Measurements from ENCODE around the gene MYO5C. TPM values are rescaled to one million over a fixed set of nuclear protein-coding genes. Genes with fewer than 3 reads are reported as not detected.

MYO5C gene
- total and polyA plus RNA-seq, 2 of the 4 experiments (the other 2 are of a cell fraction) = under 0.01 to 0.03 TPM

- TF ChIP-seq SMC3 (IDR thresholded peaks at IDR 0.05; ENCODE audit: low read depth, low read length) (no peak), FOS (IDR thresholded peaks at IDR 0.05; ENCODE audit: low read depth, low read length) (no peak), NFE2L2 (IDR thresholded peaks at IDR 0.05; ENCODE audit: low read depth, low read length) (no peak), RCOR1 (IDR thresholded peaks at IDR 0.05; ENCODE audit: insufficient replicate concordance, low read length) (no peak), RAD21 (IDR thresholded peaks at IDR 0.05; ENCODE audit: low read length) (no peak), MXI1 (IDR thresholded peaks at IDR 0.05; ENCODE audit: borderline replicate concordance, low read depth, low read length) (no peak)
Measured at GRCh38 chr15:52233405-52233804, 62.2 kb downstream of the MYO5C start (continued).

GRCh38 chr15:52232327-52232726 is 63.3 kb downstream of the MYO5C start:
- Histone ChIP-seq H3K4ac (ENCODE audit: low read depth, low read length) (no peak overlapping the region), H3K56ac (ENCODE audit: extremely low read depth, insufficient read depth, low read length) (no peak overlapping the region), H4K91ac (ENCODE audit: insufficient read depth, low read depth, low read length) (no peak overlapping the region), H2AFZ (replicated peaks; ENCODE audit: low read length, poor library complexity) (no peak overlapping the region), H3K27ac (ENCODE audit: insufficient read depth, low read length) (no peak overlapping the region), H3K4me3 (ENCODE audit: insufficient read depth, low read depth, low read length) (no peak overlapping the region), H3K23ac (ENCODE audit: low read depth, low read length) (no peak overlapping the region; the same call in 1 of the 2 replicates), H3K18ac (ENCODE audit: low read depth, low read length) (no peak overlapping the region), H4K5ac (ENCODE audit: low read depth, low read length) (no peak overlapping the region), H3K9me3 (ENCODE audit: control insufficient read depth, insufficient read depth, low read length) (no peaks in the 10 kb centered on the region), H3K36me3 (ENCODE audit: control insufficient read depth, insufficient read depth, low read length) (no peaks in the 10 kb centered on the region), H3K9ac (ENCODE audit: low read depth, low read length) (no peak overlapping the region), H3K14ac (replicated peaks; ENCODE audit: low read depth, low read length) (no peak overlapping the region), H2BK5ac (ENCODE audit: low read depth, low read length, poor library complexity, severe bottlenecking) (no peak overlapping the region), H3K9me1 (ENCODE audit: insufficient read depth, low read length) (peaks cover 3% of the 10 kb centered on the region), H2AK5ac (ENCODE audit: low read depth, low read length) (no peak overlapping the region), H4K8ac (ENCODE audit: low read depth in 2 of 2, low read length in 2 of 2) (no peak overlapping the region), H4K20me1 (ENCODE audit: insufficient read depth, low read length) (no peaks in the 10 kb centered on the region), H3K4me2 (ENCODE audit: low read depth, low read length) (no peak overlapping the region; the same call in 1 of the 2 replicates), H2BK120ac (ENCODE audit: low read depth, low read length) (no peak overlapping the region), H3K4me1 (ENCODE audit: control insufficient read depth, insufficient read depth, low read length) (peaks cover 5% of the 10 kb centered on the region), H2BK15ac (ENCODE audit: low read depth, low read length) (no peak overlapping the region), H3K79me1 (ENCODE audit: low read depth in 1 of 2, low read length in 2 of 2) (no peaks in the 10 kb centered on the region), H3K27me3 (ENCODE audit: control insufficient read depth, insufficient read depth, low read length) (peaks cover 5% of the 10 kb centered on the region; the same call in 1 of the 2 replicates), H2AK9ac (replicated peaks; ENCODE audit: low read depth, low read length, poor library complexity) (no peak overlapping the region), H2BK20ac (ENCODE audit: low read depth, low read length) (no peak overlapping the region)
- TF ChIP-seq MXI1 (IDR thresholded peaks at IDR 0.05; ENCODE audit: borderline replicate concordance, low read depth, low read length) (no peak), CTCF (conservative IDR thresholded peaks at IDR 0.05; ENCODE audit: low read depth, low read length) (no peak), NFE2L2 (IDR thresholded peaks at IDR 0.05; ENCODE audit: low read depth, low read length) (no peak)
- dilution Hi-C loops (cut with HindIII; ENCODE audit: low sequenced_read_pairs, unreplicated experiment) = no loop called here
- ATAC-seq (ENCODE audit: low read depth) (no peak), DNase-seq (no peak)
- CTCF ChIA-PET = no interaction called here
- intact Hi-C loops (cut with micrococcal nuclease) = no loop called here
- POLR2A ChIA-PET (ENCODE audit: unreplicated experiment) = no interaction called here
- no CpG with 5 or more reads among the region's 1 CpG for WGBS, 2 experiments (ENCODE audit: extremely low coverage in 2 of 2, insufficient read length in 1 of 2)
- no TSS peak for BruUV-seq (replicated peaks)
- in situ Hi-C loops (cut with MboI; ENCODE audit: low sequenced_read_pairs) = no loop called here
